22Rv1 (cell line): ENCODE results near the gene BMP2K.

Experiments
- ZFX ChIP-seq: fragments of 450-650 bp; IDR thresholded peaks from 2 replicates; pipeline ENCODE4 v1.6.1; 2017; ENCODE audit warnings: antibody characterized with exemption, borderline replicate concordance
- TF ChIP-seq, protein P1 (sequence below): fragments of 450-650 bp; IDR thresholded peaks from 2 replicates; pipeline ENCODE4 v1.5.1; 2017; ENCODE audit warnings: mild to moderate bottlenecking

GRCh38 chr4:78758085-78758484 lies 18.1 kb upstream of the BMP2K start:
- TF ChIP-seq, protein P1, sequence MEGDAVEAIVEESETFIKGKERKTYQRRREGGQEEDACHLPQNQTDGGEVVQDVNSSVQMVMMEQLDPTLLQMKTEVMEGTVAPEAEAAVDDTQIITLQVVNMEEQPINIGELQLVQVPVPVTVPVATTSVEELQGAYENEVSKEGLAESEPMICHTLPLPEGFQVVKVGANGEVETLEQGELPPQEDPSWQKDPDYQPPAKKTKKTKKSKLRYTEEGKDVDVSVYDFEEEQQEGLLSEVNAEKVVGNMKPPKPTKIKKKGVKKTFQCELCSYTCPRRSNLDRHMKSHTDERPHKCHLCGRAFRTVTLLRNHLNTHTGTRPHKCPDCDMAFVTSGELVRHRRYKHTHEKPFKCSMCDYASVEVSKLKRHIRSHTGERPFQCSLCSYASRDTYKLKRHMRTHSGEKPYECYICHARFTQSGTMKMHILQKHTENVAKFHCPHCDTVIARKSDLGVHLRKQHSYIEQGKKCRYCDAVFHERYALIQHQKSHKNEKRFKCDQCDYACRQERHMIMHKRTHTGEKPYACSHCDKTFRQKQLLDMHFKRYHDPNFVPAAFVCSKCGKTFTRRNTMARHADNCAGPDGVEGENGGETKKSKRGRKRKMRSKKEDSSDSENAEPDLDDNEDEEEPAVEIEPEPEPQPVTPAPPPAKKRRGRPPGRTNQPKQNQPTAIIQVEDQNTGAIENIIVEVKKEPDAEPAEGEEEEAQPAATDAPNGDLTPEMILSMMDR = no peak
- TF ChIP-seq ZFX = no peak
